ENCODE data around the gene MAP2K6.

The MAP2K6 gene

DNA sequence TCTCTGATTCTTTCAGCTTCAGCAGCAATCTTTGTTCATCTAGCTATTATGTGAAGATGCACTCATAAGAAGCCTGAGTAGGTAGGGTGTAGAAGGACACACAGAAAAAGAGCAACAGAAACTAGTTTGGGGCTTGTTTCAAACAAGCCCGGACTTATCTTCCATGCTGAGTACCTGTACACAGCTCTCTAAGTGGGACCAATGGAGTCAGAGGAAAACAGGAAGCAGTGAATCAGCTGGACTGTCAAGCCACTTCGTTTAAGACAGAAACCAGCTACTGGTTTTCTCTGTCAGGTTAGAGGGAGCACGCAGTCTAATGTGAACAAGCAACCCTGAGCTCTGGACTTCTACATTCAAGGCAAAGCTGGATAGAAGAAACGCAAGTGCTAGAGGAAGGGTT, 16.0 kb downstream of the MAP2K6 start:
- Histone ChIP-seq H3K36me3 (ENCODE audit: control insufficient read depth, insufficient read depth, low read length) (no peaks in the 10 kb centered on the region), H3K4me3 (ENCODE audit: low read length) (no peak overlapping the region), H3K4me1 (ENCODE audit: control insufficient read depth, insufficient read depth, low read length) (peaks cover 12% of the 10 kb centered on the region), H3K27me3 (ENCODE audit: control insufficient read depth, insufficient read depth, low read length) (no peaks in the 10 kb centered on the region), H3K9me3 (ENCODE audit: control insufficient read depth, low read length) (no peaks in the 10 kb centered on the region), H3K9ac (ENCODE audit: low read length) (no peak overlapping the region)

DNA sequence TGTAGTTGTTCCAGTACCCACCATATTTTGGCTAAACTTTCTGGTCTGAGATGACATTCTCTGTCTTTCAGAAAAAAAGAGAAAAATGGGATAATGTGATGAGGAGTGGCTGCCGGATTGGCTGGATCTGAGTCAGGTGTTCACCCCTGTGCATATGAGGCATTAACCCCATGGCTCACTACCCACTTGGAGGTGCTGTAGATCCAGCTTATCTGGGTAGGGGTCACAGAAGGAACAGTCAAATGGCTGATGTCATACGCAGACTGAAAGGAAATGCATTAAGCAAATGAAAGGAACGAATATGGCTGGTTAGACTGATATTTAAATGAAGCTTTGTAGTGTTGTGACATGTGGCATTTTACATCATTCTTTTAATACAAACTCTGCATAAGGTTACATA, 17.3 kb downstream of the MAP2K6 start:
- no peaks in the 10 kb centered on the region for H3K9me3 ChIP-seq (ENCODE audit: control insufficient read depth, low read length)
- no peaks in the 10 kb centered on the region for H3K27me3 ChIP-seq (ENCODE audit: control insufficient read depth, insufficient read depth, low read length)
- peaks cover 12% of the 10 kb centered on the region for H3K4me1 ChIP-seq (ENCODE audit: control insufficient read depth, insufficient read depth, low read length)
- no peak overlapping the region for H3K4me3 ChIP-seq (ENCODE audit: low read length)
- no peaks in the 10 kb centered on the region for H3K36me3 ChIP-seq (ENCODE audit: control insufficient read depth, insufficient read depth, low read length)
- H3K9ac ChIP-seq (ENCODE audit: low read length) = no peak overlapping the region

DNA sequence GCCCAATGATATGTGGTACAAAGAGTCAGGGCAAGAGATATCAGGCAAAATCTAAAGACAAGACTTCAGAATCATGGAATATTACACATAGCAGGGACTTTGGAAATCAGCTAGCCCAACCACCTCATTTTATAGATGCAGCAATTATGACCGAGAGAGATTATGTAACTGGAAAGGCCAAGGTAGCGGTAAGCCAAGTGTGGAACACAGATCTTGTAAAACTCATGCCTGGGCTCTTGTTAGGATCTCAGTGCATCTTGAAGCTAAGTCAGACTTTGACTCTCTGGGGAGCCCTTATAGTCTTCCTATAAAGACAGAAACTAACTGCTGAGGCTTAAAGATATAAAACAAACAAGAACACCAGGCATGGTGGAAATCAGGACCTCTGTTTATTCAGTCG, 18.6 kb downstream of the MAP2K6 start:
- no peaks in the 10 kb centered on the region for H3K9me3 ChIP-seq (ENCODE audit: control insufficient read depth, low read length)
- peaks cover 6% of the 10 kb centered on the region for H3K4me1 ChIP-seq (ENCODE audit: control insufficient read depth, insufficient read depth, low read length)
- no peak overlapping the region for H3K9ac ChIP-seq (ENCODE audit: low read length)
- no peaks in the 10 kb centered on the region for H3K27me3 ChIP-seq (ENCODE audit: control insufficient read depth, insufficient read depth, low read length)
- no peak overlapping the region for H3K4me3 ChIP-seq (ENCODE audit: low read length)
- no peaks in the 10 kb centered on the region for H3K36me3 ChIP-seq (ENCODE audit: control insufficient read depth, insufficient read depth, low read length)

DNA sequence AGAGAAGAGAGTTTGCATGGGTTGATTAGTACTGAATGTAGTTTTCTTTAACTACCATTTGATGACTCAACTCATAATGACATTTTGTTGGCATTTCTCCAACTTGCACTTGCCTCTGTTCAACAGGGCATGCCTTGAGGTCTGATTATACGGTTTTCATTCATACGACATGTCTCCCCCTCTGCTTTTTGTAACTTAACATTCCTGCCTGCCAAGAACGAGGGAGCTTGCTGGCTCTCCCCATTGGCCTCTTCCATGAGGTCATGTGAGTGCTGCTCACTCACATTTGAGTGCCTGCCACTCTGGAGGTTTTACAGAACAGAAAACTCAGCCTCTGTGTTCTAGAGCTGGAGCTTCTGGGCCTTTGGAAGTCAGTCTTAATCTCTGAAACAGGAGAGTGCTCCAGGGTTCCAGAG, 19.7 kb downstream of the MAP2K6 start:
- Histone ChIP-seq H3K9me3 (ENCODE audit: control insufficient read depth, low read length) (no peaks in the 10 kb centered on the region), H3K4me1 (ENCODE audit: control insufficient read depth, insufficient read depth, low read length) (peaks cover 6% of the 10 kb centered on the region), H3K9ac (ENCODE audit: low read length) (no peak overlapping the region), H3K27me3 (ENCODE audit: control insufficient read depth, insufficient read depth, low read length) (no peaks in the 10 kb centered on the region), H3K36me3 (ENCODE audit: control insufficient read depth, insufficient read depth, low read length) (no peaks in the 10 kb centered on the region), H3K4me3 (ENCODE audit: low read length) (no peak overlapping the region)

DNA sequence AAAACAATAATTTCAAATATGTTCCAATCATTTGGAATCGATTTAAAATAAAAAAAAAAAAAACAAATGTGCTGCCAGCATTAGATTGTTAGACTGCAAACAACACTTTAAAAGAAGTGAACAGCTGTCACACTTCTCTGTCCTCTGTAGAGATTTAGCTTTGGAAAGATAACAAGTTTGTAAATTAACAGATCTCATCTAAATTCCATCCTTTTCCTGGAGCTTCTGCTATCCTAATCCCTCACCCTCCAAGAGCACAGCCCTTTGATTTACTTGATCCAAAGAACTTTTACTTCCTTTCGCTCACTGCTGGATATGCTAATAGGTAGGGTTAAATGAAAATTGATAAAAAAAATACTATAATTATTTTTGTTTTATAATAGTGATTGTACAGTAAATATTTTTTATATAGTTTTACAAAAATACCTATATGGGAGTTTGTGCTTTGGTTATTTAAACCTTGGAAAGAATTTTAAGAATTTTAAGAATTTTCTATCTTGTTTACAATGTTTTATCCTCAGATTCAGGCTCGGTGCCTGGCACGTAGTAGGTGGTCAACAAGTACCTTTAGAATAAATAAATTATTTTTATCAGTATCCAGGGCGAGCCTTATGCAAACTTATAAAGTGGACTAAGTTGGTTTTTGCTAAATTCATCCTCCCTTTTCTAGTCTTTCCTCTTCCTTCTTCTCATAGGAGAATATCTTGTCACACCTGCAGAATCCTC, 21.6 kb downstream of the MAP2K6 start:
- no peaks in the 10 kb centered on the region for H3K9me3 ChIP-seq (ENCODE audit: control insufficient read depth, low read length)
- no peak overlapping the region for H3K4me3 ChIP-seq (ENCODE audit: low read length)
- H3K36me3 ChIP-seq (ENCODE audit: control insufficient read depth, insufficient read depth, low read length) = no peaks in the 10 kb centered on the region
- H3K4me1 ChIP-seq (ENCODE audit: control insufficient read depth, insufficient read depth, low read length) = peaks cover 6% of the 10 kb centered on the region
- H3K27me3 ChIP-seq (ENCODE audit: control insufficient read depth, insufficient read depth, low read length) = no peaks in the 10 kb centered on the region
- H3K9ac ChIP-seq (ENCODE audit: low read length) = no peak overlapping the region

DNA sequence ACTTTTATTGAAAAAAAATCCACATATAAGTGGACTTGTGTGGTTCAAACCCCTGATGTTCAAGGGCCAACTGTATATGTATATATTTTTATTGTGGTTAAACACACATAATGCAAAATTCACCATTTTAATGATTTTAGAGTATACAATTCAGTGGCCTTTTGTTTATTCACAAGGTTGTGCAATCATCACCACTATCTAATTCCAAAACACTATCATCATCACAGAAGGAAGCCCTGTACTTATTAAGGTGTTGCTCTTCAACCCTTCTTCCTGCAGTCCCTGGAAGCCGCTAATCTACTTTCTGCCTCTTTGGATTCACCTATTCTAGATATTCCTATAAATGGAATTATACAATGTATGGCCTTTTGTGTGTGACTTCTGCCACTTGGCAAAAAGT, 23.0 kb downstream of the MAP2K6 start:
- Histone ChIP-seq H3K9ac (ENCODE audit: low read length) (no peak overlapping the region), H3K27me3 (ENCODE audit: control insufficient read depth, insufficient read depth, low read length) (no peaks in the 10 kb centered on the region), H3K4me3 (ENCODE audit: low read length) (no peak overlapping the region), H3K9me3 (ENCODE audit: control insufficient read depth, low read length) (no peaks in the 10 kb centered on the region), H3K4me1 (ENCODE audit: control insufficient read depth, insufficient read depth, low read length) (peaks cover 6% of the 10 kb centered on the region), H3K36me3 (ENCODE audit: control insufficient read depth, insufficient read depth, low read length) (no peaks in the 10 kb centered on the region)

DNA sequence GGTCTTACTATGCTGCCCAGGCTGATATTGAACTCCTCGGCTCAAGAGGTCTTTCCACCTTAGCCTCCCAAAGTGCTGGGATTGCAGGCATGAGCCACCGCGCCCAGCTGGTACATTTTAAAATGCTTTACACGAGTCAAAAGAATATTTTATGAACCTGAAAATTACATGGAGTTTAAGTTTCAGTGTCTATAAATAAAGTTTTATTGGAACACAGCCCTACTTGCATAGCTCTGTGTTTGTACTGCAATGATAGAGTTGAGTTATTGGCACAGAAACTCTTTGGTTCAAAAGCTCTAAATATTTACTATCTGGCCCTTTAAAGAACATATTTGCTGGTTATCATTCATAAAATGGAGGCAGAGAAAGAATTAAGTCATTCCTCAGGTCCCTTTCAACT, 24.3 kb downstream of the MAP2K6 start:
- no peaks in the 10 kb centered on the region for H3K27me3 ChIP-seq (ENCODE audit: control insufficient read depth, insufficient read depth, low read length)
- peaks cover 6% of the 10 kb centered on the region for H3K4me1 ChIP-seq (ENCODE audit: control insufficient read depth, insufficient read depth, low read length)
- no peaks in the 10 kb centered on the region for H3K9me3 ChIP-seq (ENCODE audit: control insufficient read depth, low read length)
- H3K4me3 ChIP-seq (ENCODE audit: low read length) = no peak overlapping the region
- H3K36me3 ChIP-seq (ENCODE audit: control insufficient read depth, insufficient read depth, low read length) = no peaks in the 10 kb centered on the region
- H3K9ac ChIP-seq (ENCODE audit: low read length) = no peak overlapping the region

DNA sequence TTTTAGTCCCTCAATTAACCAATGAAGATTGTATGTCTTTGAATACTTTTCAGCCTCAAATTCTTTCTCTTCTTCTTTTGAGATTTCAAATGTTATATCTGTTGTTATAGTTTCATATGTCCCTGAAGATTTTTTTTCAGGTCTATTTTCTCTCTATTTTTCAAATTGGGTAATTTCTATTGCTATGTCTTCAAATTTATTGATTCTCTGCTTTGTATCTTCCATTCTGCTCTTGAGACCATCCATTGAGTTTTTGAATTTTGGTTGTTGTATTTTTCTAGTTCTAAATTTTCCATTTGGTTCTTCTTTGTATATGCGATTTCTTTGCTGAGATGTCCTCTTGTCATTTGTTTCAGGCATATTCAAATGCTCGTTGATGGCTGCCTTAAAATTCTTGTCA, 26.7 kb downstream of the MAP2K6 start:
- H3K9ac ChIP-seq (ENCODE audit: low read length) = no peak overlapping the region
- H3K4me3 ChIP-seq (ENCODE audit: low read length) = no peak overlapping the region
- no peaks in the 10 kb centered on the region for H3K9me3 ChIP-seq (ENCODE audit: control insufficient read depth, low read length)
- H3K4me1 ChIP-seq (ENCODE audit: control insufficient read depth, insufficient read depth, low read length) = no peaks in the 10 kb centered on the region
- H3K27me3 ChIP-seq (ENCODE audit: control insufficient read depth, insufficient read depth, low read length) = no peaks in the 10 kb centered on the region
- H3K36me3 ChIP-seq (ENCODE audit: control insufficient read depth, insufficient read depth, low read length) = no peaks in the 10 kb centered on the region

DNA sequence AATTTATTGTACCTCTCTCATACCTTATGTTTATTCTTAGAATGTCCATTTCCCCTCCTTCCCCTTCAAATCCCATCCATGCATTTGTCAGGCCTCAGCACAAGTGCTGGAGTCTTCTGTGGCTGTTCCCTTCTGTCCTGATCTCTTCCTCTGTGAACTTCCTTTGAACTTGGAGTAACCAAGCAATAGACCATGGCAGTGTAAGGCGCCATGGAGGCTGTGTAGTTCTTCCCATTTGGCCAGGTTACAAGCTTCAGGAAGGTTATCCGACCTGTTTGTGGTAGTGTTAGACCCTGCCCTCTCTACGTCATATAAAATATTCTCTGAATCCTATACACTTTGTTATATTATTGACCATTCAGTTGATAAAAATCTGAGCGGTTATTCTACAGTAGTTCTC, 28.6 kb downstream of the MAP2K6 start:
- H3K36me3 ChIP-seq (ENCODE audit: control insufficient read depth, insufficient read depth, low read length) = no peaks in the 10 kb centered on the region
- no peak overlapping the region for H3K9ac ChIP-seq (ENCODE audit: low read length)
- no peak overlapping the region for H3K4me3 ChIP-seq (ENCODE audit: low read length)
- H3K27me3 ChIP-seq (ENCODE audit: control insufficient read depth, insufficient read depth, low read length) = no peaks in the 10 kb centered on the region
- no peaks in the 10 kb centered on the region for H3K9me3 ChIP-seq (ENCODE audit: control insufficient read depth, low read length)
- H3K4me1 ChIP-seq (ENCODE audit: control insufficient read depth, insufficient read depth, low read length) = no peaks in the 10 kb centered on the region

DNA sequence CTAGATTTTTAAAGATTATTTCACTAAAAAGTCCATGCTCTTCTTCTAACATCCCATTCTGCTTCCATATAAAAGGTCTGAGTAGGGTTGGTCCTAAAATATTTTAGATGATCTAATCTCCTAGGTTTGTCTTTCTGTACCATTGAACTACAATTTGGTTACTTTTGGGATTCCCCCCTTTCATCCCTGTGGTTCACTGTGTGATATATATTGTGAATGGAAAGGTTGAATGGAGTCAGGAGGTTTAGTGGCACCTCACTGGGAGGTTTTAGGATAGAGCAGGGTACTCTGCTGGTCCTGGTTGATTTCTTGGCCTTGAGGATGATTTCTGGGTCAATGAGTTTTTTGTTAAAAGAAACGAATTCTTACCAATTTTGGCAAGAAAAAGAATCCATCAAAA, 29.5 kb downstream of the MAP2K6 start:
- Histone ChIP-seq H3K36me3 (ENCODE audit: control insufficient read depth, insufficient read depth, low read length) (no peaks in the 10 kb centered on the region), H3K4me3 (ENCODE audit: low read length) (no peak overlapping the region), H3K4me1 (ENCODE audit: control insufficient read depth, insufficient read depth, low read length) (no peaks in the 10 kb centered on the region), H3K9ac (ENCODE audit: low read length) (no peak overlapping the region), H3K9me3 (ENCODE audit: control insufficient read depth, low read length) (no peaks in the 10 kb centered on the region), H3K27me3 (ENCODE audit: control insufficient read depth, insufficient read depth, low read length) (no peaks in the 10 kb centered on the region)

DNA sequence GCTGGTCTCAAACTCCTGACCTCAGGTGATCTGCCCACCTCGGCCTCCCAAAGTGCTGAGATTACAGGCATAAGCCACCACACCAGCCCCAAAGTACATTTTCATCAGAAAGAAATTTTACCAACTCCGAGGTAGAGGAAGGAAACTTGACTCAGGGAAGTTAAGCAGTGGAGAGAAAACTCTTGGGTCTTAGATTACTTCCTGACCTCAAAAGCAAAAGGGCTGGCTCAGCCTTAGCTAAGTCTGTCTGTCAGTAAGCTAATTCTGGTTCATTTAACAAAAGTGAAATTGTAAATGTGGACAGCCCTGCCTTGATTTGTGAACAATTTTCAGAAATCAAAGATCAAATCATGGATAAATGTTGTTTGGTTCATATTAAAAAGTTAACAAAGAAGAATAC, 30.6 kb downstream of the MAP2K6 start:
- Histone ChIP-seq H3K4me1 (ENCODE audit: control insufficient read depth, insufficient read depth, low read length) (no peaks in the 10 kb centered on the region), H3K36me3 (ENCODE audit: control insufficient read depth, insufficient read depth, low read length) (no peaks in the 10 kb centered on the region), H3K9ac (ENCODE audit: low read length) (no peak overlapping the region), H3K4me3 (ENCODE audit: low read length) (no peak overlapping the region), H3K9me3 (ENCODE audit: control insufficient read depth, low read length) (no peaks in the 10 kb centered on the region), H3K27me3 (ENCODE audit: control insufficient read depth, insufficient read depth, low read length) (no peaks in the 10 kb centered on the region)

DNA sequence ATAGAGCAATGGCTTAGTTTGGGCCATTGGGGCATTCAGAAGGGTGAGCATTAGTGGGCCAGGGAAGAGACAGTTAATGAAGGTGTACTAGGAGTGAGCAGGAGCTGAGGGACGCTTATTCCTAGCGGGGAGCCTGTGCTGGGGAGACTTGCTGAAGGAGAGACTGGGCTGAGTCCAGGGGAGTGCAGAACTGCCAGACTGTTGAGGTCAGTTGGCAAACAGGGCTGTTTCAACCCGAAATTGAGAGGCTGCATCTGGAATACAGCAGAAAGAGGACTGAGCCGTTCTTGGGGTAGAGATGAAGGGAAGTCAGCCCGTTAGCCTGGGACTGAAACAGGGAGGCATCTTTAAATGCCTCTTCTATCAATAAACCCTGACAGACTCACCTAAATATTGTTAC, 33.2 kb downstream of the MAP2K6 start:
- Histone ChIP-seq H3K4me1 (ENCODE audit: control insufficient read depth, insufficient read depth, low read length) (no peaks in the 10 kb centered on the region), H3K9ac (ENCODE audit: low read length) (no peak overlapping the region), H3K36me3 (ENCODE audit: control insufficient read depth, insufficient read depth, low read length) (no peaks in the 10 kb centered on the region), H3K4me3 (ENCODE audit: low read length) (no peak overlapping the region), H3K9me3 (ENCODE audit: control insufficient read depth, low read length) (no peaks in the 10 kb centered on the region), H3K27me3 (ENCODE audit: control insufficient read depth, insufficient read depth, low read length) (no peaks in the 10 kb centered on the region)

Data from mucosa of stomach (tissue), 1 donor.